Measurements from ENCODE around the gene GFOD2. TPM values are rescaled to one million over a fixed set of nuclear protein-coding genes. Genes with fewer than 3 reads are reported as not detected.

GFOD2 gene
- total RNA-seq, 4 donors from 2014 or later: 10.5 to 24.6 (median 17.2) TPM

DNA sequence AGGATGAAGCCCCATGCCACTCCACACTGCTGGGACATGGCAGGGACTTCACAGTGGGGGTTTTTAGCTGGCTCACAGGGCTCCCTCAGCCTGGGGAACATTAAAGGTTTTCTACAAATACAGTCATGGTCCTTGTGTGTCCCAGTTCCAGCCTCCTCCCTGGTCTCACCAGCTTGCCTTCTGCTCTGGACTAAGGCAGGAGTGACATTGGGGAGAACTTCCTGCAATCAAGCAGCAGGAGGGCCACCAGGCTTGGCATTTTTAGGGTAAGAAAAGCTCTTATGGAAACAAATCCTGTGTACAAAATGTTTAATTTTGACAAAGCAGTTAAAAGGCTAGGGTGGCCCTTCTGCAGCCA lies 56.5 kb downstream of the GFOD2 start:
- DNase-seq (ENCODE audit: low spot score in 2 of 2): no peak
- H3K36me3 ChIP-seq: peaks cover 0 to 40% (median 0%) of the 10 kb centered on the region in 3 donors
- peak overlapping the region in 1 of 4 donors; percentile 100 for H3K27ac ChIP-seq
- peaks cover 0 to 56% (median 35%) of the 10 kb centered on the region in 4 donors for H3K4me1 ChIP-seq
- no peaks in the 10 kb centered on the region for H3K9me3 ChIP-seq
- TF ChIP-seq EP300 (IDR thresholded peaks at IDR 0.05) (no peak), POLR2A (IDR thresholded peaks at IDR 0.05) (no peak)
- TF ChIP-seq, protein P1, sequence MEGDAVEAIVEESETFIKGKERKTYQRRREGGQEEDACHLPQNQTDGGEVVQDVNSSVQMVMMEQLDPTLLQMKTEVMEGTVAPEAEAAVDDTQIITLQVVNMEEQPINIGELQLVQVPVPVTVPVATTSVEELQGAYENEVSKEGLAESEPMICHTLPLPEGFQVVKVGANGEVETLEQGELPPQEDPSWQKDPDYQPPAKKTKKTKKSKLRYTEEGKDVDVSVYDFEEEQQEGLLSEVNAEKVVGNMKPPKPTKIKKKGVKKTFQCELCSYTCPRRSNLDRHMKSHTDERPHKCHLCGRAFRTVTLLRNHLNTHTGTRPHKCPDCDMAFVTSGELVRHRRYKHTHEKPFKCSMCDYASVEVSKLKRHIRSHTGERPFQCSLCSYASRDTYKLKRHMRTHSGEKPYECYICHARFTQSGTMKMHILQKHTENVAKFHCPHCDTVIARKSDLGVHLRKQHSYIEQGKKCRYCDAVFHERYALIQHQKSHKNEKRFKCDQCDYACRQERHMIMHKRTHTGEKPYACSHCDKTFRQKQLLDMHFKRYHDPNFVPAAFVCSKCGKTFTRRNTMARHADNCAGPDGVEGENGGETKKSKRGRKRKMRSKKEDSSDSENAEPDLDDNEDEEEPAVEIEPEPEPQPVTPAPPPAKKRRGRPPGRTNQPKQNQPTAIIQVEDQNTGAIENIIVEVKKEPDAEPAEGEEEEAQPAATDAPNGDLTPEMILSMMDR (IDR thresholded peaks at IDR 0.05): no peak
- no peak overlapping the region for H3K4me3 ChIP-seq
- no peaks in the 10 kb centered on the region for H3K27me3 ChIP-seq

DNA sequence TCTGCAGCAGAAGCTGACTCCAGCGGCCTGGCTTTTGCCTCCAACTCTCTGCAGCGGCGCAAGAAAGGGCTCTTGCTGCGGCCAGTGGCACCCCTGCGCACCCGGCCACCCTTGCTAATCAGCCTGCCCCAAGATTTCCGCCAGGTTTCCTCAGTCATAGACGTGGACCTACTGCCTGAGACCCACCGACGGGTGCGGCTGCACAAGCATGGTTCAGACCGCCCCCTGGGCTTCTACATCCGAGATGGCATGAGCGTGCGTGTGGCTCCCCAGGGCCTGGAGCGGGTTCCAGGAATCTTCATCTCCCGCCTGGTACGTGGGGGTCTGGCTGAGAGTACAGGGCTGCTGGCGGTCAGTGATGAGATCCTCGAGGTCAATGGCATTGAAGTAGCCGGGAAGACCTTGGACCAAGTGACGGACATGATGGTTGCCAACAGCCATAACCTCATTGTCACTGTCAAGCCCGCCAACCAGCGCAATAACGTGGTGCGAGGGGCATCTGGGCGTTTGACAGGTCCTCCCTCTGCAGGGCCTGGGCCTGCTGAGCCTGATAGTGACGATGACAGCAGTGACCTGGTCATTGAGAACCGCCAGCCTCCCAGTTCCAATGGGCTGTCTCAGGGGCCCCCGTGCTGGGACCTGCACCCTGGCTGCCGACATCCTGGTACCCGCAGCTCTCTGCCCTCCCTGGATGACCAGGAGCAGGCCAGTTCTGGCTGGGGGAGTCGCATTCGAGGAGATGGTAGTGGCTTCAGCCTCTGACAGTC lies 57.0 kb downstream of the GFOD2 start:
- Histone ChIP-seq H3K4me3 (no peak overlapping the region), H3K4me1 (peaks cover 0 to 50% (median 30%) of the 10 kb centered on the region in 4 donors), H3K27ac (peak overlapping the region in 2 of 4 donors; percentile 98 to 100), H3K27me3 (no peaks in the 10 kb centered on the region), H3K9me3 (no peaks in the 10 kb centered on the region), H3K36me3 (peaks cover 0 to 46% (median 0%) of the 10 kb centered on the region in 3 donors)
- WGBS, 2 donors: 91% methylated on average over 13 to 33 of the region's 34 CpGs
- no peak for DNase-seq (ENCODE audit: low spot score in 2 of 2)
- TF ChIP-seq POLR2A (IDR thresholded peaks at IDR 0.05) (no peak), EP300 (IDR thresholded peaks at IDR 0.05) (no peak)
- TF ChIP-seq, protein P1 (IDR thresholded peaks at IDR 0.05): no peak

DNA sequence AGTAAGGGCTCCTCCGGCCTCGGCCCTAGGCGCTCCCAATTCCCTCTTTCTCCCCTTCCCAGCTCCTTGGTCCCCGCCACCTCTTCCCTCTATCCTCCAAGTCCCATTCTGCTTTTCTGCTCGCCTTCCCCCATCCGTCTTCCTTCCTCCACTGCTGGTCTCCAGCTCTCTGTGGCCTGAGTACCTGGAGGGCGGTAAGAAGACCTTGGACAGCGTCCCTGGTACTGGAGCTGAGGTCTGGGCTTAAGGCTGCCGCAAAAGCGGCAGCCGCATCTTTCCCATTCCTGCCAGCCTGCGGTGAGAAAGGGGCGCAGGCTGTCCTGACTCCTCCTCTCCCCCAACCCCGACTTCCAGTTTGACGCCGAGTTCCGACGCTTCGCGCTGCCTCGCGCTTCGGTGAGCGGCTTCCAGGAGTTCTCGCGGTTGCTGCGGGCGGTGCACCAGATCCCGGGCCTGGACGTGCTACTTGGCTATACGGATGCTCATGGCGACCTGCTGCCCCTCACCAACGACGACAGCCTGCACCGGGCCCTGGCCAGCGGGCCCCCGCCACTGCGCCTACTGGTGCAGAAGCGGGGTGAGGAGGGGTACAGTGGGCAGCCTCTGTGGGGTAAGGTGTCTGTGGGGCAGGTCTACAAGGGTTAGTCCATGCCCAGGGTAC lies 57.9 kb downstream of the GFOD2 start:
- H3K27ac ChIP-seq: peak overlapping the region; percentile 90 to 100 (median 96)
- peak overlapping the region; percentile 58 to 86 (median 66) for H3K4me3 ChIP-seq
- no peaks in the 10 kb centered on the region for H3K27me3 ChIP-seq
- DNase-seq (ENCODE audit: low spot score in 2 of 2): no peak
- H3K4me1 ChIP-seq: peaks cover 0 to 47% (median 26%) of the 10 kb centered on the region in 4 donors
- TF ChIP-seq POLR2A (IDR thresholded peaks at IDR 0.05): peak in 1 of 2 donors; percentile 2
- TF ChIP-seq, protein P1 (IDR thresholded peaks at IDR 0.05): no peak
- WGBS, 2 donors: 18 to 20% methylated on average over 16 to 20 of the region's 39 CpGs
- peaks cover 0 to 52% (median 0%) of the 10 kb centered on the region in 3 donors for H3K36me3 ChIP-seq
- H3K9me3 ChIP-seq: no peaks in the 10 kb centered on the region

DNA sequence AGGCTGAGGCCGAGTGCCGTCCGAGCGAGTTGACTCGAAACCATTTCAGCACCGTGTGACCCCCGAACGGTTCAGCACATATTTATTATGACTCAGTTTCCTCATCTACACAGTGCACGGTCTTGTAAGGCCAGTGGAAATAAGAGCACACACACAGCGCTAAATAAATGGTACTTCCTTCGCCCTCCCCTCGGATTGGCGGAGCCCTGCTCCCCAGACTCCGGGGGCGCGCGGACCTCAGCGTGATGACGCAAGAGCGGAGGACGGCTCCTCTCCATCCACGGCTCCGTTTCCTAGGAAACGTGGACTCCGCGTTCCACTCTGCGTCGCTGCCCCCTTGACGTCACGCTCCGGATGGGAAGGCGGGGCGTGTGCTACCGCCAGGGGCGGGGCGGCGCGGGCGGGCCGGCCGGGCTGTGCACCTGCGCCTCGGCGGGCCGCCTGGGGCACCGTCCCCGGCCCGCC lies 58.5 kb downstream of the GFOD2 start, which contains the start of gene PARD6A:
PARD6A (plus strand) TSS at position 397 of the 465 bp plus-strand sequence. CDS start 79 bp downstream, outside the sequence.
- WGBS, 2 donors: 0% methylated on average over 10 to 45 of the region's 48 CpGs
- H3K27me3 ChIP-seq: no peaks in the 10 kb centered on the region
- H3K27ac ChIP-seq: peak within 1 kb of the TSS; percentile 90 to 100 (median 96)
- H3K9me3 ChIP-seq: no peaks in the 10 kb centered on the region
- H3K4me3 ChIP-seq: peak within 1 kb of the TSS; percentile 64 to 92 (median 77)
- DNase-seq (ENCODE audit: low spot score in 2 of 2): peak; percentile 90 to 91
- H3K4me1 ChIP-seq: peaks cover 0 to 41% (median 20%) of the 10 kb centered on the region in 4 donors
- peaks cover 0 to 52% (median 0%) of the 10 kb centered on the region in 3 donors for H3K36me3 ChIP-seq
- TF ChIP-seq, protein P1 (IDR thresholded peaks at IDR 0.05): peak in 1 of 5 experiments; percentile 31
- no peak for TF ChIP-seq POLR2A (IDR thresholded peaks at IDR 0.05)
- peak; percentile 78 to 86 for TF ChIP-seq EP300 (IDR thresholded peaks at IDR 0.05)
